ENCODE data around the gene NENF.
"Not testable (repeated sequence)": the region's sequence is repeated elsewhere in the genome, so short reads cannot be mapped to it uniquely, and the experiment has no call there.

The NENF gene

DNA sequence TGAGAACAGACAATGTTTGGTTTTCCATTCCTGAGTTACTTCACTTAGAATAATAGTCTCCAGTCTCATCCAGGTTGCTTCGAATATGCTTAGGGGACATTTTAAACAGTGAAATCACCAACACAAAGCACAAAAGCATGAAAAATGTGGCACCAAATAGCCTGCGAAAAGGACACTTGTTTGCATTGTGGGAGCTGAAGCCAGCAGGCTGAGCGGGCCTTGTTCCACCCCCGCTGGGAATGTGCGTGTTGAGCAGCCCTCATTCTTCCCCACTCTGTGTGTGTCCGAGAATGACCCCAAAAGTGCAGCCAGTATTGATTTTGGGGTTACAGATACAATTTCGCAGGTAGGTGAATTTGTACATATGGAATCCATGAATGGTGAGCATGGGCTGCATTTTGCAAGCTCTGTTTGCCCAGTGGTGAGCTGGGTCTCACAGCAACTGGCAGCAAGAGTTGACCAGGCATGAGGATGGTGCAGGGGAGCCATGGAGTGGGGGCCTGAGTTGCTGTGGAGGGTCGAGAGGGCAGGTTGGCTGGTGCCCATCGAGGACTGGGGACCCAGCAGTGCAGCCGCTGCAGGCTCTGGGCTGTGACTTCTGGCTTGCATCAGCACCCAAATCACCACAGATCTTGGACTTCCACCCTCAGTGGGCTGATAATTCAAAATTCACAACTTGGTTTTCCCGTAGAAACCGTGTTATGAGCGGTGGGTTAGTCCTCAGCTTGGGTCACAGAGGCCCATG is 29.4 kb downstream of the NENF start:
- DNase-seq: no peak

DNA sequence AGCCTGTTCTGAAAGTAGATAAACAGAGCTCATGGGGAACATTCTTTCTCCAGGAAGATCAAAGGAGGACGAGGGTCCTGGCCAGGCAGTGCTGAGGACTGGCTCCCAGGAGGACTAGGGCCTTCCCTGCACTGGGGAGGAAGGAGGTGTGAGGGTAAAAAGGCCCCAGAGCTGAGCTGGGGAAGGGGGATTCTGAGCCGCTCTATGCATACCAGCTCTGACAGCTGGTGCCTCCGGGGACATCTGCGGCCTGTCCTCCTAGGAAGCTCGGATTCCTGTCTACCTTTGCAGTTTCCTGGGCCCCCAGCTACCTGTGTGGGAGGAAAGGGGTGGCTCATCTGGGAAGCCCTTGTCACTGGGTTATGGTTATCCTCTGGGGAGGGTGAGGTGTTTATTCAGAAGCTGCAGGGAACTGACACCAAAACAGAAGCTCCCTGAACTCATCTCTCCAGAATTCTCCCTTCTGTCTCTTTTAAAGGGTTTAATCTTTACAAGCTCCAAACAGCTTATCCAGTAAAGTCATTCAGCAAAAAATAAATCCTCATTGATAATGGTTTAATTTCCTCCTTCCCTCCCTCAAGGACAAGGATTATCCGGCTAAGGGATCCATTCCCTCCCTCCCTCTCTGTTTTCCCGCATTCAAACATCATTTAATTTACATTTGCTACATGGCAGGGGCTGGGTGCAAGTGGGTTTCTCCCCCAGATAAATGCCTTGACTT is 31.0 kb downstream of the NENF start:
- DNase-seq: no peak

DNA sequence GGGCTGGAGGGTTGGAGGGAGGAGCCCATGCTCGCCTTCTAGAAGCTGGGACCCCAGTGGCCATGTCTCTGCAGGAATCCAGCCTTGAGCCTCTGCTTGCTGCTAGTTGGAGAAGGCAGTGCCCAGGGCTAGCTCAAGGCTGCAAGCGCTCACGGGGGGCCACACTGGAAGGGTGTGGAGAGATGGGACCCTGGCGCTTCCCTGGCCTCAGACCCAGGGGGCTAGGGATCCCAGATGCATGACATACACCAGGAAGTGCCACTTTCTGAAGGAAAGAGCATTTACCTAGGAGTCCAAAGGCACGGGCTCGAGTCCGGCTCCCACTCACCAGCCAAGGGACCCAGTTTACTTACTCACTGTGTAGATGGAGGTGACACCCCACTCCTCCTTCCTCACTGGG is 32.6 kb downstream of the NENF start:
- DNase-seq: no peak

DNA sequence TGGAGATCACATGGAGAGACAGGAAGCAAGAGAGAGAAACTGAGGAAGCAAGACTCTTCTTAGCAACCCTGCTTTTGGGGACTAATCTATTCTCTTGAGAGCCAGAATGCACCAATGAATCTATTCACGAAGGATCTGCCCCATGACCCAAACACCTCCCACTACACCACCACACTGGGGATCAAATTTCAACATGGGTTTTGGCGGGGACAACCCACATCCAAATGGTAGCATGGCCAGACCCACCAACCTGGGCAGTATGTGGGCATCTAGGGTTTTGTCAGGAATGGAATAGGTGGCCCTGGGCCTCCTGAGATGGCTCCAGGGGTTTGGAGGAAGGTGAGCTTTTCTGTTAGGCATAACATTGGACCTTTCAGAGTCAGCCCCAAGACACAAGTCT is 33.7 kb downstream of the NENF start:
- no peak for DNase-seq

DNA sequence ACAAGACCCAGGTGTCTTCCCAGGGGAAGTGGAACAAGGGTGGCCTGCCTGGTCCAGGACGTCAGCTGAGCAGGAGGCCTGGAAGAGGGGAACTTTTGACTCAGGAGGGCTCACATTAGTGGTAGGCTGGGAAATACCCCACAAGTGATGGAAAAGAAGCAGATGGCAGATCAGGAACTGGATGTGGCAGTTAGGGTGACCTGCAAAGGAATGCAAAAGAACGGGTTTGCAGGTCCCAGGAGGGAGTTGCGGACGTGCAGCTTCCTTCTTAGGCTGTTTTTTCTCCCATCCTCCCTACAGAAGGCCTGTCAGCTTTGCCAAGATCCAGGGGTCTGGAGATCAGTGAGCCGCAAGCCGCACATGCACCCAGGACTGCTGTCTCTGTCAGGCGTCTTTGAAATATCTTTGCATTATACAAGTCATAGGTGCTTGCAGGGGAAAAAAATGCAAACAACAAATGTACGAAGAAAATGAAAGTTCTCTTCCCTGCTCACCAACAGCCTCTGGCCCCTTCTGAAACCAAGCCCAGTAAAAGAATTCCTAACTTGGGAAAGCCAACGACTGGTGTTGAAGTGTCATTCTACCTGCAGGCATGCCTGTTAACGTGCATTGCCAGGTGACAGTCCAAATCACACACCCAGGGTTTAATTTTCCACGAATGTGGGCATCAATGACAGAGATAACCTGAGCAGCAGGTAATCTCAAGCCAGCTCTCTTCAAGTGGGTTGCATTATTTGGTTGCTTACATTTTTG is 34.4 kb downstream of the NENF start:
- no peak for DNase-seq

DNA sequence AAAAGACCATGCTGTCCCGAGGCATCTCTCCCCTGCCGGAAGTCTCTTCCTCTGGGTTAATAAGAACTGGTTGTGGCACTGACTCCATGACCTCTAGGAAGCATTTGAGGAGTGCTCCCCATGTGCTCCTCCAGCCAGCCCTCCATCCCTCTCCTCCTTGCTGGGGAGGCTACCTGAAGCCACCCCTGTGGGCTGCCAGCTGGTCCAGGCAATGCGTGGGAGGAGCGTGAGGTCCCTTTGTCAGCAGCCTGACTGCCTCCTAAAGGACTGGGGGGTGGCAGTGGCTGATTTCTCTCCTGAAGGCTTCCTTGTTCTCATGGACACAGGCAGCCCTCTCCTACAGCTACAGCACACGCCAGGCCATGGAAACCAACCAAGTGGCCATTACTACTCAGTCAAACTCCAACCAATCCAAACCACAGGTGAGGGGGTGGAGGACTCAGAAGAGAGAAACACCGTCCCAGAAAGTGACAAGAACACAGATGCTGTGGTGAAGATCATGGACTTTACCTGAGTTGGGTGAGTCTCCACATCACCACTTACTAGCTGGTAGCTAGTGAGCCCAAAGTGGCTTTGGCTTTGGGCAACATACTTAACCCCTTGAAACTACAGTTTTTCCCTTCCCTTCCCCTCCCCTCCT is 35.2 kb downstream of the NENF start:
- DNase-seq: no peak

DNA sequence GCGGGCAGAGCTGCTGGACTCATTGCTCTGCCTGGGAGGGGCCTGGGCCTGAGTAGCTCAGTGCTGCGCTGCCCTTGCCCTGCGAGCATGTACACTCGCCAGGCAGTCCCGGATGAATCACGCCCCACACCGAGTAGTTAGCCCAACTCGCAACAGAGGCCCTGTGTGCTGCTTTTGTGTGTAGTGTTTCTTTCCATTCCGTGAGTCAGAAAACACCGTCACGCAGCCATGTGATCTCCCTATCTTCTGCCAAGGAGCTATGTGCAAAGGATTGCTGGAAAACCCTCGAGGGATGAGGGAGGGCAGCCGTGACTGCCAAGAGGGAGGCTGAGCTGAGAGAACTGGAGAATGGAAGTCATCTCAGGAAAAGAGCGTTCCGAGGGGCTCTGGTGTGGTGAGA is 37.3 kb downstream of the NENF start:
- DNase-seq: no peak

DNA sequence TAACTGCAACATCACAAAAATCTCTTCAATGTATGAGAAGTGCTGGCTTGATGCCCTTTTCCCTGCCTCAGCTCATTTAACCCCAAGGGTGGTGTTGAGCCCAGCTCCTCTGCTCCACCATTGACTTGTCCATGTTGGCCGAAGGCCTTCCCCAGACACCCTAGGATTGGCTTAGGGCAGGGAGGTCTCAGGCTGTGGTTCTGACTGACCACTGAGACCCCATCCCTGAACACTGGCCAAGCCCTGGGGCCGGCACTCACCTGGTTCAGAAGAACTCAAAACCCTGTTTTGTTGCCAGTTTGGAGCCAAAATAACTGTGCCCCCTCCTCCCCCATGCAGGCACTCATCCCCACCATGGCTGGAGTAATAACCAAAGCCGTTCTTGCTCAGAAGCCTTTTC is 38.6 kb downstream of the NENF start:
- DNase-seq: no peak

DNA sequence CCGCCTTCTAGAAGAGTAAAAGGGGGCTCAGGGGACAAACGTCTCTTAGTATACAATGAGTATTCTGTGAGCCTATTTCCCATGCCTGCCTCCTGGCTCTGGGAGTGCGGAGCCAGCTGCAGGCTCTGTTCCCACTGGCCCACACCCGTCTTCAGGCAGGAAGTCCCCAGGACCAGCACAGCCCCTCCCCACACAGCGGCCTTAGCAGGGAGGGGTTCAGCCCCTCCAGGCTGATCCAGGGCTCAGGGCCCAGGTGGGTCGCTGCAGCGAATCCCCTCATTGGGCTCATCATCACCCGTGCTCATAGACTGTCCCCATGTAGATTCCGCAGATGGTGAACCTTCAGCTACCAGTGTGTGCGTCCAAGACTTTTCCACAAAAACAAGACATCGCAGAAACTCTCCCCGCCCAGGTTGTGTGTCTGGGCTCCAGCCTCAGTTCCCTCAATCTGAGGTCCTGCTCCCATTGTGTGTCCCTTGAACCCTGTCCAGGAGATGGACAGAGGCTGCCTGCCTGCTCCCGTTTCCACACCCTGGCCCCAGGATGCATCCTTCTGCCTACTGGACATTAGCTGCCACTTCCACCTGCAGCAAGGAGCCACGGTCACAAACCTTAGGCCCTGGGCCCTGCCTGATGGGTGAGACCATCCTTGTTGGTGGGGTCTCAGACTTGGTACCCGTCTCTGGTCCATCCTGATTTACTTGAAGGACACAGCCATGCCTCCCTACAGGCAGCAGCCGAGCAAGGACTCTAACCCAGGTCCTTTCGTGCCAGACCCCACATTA is 39.4 kb downstream of the NENF start:
- no peak for DNase-seq

DNA sequence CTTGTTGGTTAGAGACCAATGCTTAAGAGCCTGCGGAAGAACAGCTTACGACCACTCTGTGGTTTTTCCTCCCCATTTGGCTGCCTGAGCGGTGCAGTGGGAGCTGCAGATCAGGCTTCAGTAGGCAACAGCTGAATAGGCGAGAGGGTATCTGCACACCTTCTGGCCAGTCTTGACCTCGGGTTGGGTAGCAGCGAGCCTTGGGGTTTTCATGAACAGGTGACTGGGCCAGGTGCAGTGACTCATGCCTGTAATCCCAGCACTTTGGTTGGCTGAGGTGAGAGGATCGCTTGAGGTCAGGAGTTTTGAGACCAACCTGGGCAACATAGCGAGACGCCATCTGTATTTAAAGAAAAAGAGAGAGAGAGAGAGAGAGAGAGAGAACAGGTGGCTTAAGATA is 41.0 kb downstream of the NENF start:
- DNase-seq: no peak

DNA sequence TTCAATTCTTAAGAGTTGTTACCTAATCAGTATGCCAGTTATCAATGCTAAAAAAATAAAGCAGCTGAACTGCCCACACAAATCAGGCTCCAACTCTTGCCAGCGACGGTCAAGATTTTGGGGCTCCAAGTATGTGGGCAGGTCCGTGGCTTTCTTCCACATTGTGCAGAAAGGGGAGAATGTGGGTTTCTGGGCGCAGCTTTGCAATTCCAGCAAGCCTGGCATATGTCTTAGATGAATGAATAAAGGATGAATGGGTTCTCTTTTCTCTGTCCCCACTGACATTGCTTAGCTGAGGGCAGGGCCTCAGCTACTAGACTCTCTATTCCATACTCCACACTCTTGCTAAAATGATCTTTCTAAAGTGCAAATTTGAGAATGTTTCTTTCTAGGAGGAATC is 42.4 kb downstream of the NENF start:
- no peak for DNase-seq

DNA sequence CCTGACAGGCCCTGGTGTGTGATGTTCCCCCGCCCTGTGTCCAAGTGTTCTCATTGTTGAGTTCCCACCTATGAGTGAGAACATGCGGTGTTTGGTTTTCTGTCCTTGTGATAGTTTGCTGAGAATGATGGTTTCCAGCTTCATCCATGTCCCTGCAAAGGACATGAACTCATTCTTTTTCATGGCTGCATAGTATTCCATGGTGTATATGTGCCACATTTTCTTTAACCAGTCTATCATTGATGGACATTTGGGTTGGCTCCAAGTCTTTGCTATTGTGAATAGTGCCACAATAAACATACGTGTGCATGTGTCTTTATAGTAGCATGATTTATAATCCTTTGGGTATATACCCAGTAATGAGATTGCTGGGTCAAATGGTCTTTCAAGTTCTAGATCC is 43.1 kb downstream of the NENF start:
- DNase-seq: not testable (repeated sequence)

DNA sequence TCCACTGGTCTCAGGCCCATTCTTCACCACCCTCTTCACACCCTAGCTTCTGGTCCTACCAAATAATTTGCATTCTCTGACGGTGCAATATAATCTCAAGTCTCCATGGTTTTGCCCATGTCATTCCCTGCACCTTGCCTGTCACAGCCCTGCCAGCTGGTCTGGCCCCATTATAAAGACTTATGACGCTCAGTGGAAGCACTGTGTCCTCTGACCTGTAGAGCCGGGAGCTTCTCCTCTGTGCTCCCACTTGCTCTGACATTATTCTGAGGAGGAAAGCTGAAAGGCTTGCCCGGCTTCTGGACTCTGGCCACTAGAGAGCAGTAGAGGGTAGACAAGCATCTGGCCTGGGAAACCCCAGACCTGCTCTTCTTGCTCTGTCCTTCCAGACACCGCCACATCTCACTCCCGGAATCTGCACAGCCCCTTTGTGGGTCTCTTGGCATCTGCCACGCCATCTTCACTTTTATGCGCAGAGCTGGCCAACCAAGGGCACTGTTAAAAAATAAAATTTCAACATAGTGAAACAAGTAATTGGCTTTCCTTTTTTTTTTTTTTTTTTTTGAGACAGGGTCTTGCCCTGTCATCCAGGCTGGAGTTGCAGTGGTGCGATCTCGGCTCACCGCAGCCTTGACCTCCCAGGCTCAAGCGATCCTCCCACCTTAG is 44.4 kb downstream of the NENF start:
- DNase-seq: peak; percentile 60

DNA sequence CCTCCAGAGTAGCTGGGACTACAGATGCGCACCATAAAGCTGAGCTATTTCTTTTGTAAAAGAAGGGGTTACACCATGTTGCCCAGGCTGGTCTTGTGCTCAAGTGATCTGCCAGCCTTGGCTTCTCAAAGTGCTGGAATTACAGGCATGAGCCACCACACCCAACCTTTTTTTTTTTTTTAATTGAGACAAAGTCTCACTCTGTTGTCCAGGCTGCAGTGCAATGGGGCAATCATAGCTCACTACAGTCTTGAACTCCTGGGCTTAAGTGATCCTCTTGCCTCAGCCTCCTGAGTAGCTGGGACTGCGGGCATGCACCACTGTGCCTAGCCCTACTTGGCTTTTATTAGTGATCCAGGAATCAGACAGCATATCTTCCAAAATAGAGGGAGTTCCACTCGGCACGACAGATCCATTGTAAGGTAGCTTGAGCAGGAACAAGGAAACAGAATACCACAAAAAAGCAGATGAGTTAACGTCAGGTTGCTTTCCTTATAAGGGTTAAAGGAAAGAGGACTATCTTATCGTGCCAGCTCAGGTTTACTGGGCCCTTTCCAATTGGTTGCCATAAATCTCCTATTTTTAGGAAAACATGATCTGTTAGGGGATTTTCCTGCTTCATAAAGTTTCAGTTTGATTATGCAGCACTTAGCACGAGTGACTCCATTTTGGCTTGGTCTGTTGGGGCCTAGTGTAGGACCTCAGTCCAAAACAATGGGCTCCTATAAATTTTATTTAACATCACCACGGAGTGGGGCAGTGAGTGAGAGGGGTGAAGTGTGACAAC is 45.2 kb downstream of the NENF start:
- no peak for DNase-seq

DNA sequence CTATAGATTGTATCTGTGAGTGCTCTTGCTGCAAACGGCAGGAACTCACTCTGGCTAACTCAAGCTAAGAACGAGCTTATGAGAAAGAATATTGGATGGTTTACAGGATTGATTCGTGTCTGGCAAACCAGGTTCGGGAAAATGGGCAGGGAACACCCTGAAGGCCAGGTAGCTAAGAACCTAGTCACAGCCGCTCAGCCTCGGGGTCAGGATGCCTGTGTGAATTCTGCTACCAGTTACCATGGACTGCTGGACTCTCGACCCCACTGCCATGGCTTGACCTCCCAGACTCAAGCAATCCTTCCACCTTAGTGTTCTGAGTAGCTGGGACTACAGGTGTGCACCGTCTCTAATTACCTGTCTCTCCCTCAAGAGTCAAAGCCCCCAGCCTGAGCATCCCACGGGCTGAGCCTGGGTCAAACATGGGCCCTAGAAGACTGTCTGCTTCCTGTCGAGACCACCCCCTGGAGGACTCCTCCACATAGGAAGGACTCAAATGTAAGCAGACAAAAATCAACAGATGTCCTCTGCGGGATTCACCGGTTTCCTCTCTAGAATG is 45.8 kb downstream of the NENF start:
- no peak for DNase-seq

DNA sequence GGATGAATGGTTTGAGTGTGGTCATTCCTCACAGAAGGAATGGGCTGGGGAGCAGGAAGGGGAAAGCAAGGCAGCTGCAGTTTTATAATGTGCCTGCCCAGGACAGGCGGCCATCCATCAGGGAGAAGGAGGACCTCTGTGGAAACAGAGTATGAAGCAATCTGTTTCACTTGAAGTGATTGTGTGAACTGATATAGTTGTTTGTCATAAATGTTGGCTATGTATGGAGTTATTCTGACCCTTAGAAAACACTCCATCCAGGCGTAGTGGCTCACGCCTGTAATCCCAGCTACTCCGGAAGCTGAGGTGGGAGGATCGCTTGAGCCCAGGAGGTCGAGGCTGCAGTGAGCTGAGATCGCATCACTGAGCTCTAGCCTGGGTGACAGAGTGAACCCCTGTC is 46.5 kb downstream of the NENF start:
- no peak for DNase-seq

DNA sequence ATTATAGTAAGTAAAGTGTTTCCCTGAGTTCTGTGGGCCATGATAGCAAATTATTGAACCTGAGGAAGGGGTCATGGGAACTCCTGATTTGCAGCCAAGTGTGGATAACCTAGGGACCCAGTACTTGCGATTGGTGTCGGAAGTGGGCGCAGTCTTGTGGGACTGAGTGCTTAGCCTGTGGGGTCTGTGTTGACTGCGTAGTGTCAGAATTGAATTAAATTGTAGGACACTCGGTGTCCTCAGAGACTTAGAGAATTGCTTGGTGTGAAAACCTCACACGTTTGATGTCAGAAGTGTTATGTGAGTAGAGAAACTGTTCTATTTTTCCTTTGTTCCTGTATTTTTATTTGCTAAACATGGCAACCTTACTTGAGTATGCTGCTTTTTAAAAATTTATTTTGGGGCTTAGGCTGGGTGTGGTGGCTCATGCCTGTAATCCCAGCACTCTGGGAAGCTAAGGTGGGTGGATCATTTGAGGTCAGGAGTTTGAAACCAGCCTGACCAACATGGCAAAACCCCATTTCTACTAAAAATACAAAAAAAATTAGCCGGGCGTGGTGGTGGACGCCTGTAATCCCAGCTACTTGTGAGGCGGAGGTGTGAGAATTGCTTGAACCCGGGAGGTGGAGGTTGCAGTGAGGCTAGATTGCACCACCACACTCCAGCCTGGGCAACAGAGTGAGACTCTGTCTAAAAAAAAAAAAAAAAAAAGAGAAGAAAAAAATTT is 48.2 kb downstream of the NENF start:
- not testable (repeated sequence) for DNase-seq

DNA sequence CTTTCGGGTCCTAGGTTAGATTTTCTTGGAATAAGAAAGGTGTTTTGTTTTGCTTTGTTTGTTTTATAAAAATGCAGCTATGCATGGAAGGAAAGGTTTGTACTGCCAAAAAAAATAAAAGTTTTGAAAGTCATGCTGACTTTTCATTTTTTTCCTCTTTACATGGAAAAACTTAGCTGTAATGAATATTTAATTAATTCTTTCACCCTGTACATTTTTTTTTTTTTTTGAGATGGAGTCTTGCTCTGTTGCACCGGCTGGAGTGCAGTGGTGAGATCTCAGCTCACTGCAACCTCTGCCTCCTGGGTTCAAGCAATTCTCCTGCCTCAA is 48.7 kb downstream of the NENF start:
- DNase-seq: no peak

DNA sequence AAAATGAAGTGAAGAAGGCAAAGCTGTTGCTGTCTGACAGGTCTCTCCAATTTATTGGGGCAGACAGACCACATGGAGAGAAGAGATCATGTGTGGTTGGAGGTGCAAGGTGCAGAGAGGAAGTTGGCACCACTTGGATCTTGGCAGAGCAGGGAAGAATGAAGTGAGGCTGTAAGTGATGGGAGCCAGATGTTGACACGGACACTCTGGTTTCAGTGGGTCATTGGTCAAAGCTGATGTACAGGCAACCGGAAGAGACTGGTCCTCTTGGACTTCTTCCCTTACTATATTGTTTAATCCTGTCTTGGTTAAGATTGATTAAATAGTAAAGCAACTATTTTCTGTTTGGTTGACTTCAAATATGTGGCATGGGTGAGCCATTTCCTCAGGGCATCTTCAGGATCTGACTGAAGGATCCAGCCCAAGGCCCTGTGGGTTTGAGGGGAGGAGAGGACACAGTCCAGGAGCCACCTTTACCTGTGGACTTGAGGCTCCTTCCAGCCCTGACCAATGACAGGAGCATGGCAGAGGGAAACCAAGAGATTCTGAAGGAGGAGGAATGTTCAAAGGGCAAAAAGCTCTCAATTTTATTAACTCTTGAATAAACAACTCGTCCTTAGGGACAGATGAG is 49.4 kb downstream of the NENF start:
- no peak for DNase-seq
